Measurements from ENCODE around the gene PMF1. TPM values are rescaled to one million over a fixed set of nuclear protein-coding genes. Genes with fewer than 3 reads are reported as not detected.
A peak's percentile ranks its signal among the peaks of the same experiment; 100 is the strongest.
"Not testable (repeated sequence)": the region's sequence is repeated elsewhere in the genome, so short reads cannot be mapped to it uniquely, and the experiment has no call there.

PMF1 gene
- total RNA-seq, 4 donors from 2014 or later, result 73.3 to 119 (median 89.9) TPM

GRCh38 chr1:156182010-156182779, 30.6 kb upstream of the PMF1 start:
- H3K27ac ChIP-seq; H3K27me3 ChIP-seq; H3K4me3 ChIP-seq; H3K36me3 ChIP-seq; H3K9me3 ChIP-seq; in situ Hi-C loops (cut with MboI; ENCODE audit: low sequenced_read_pairs in 4 of 4); intact Hi-C loops (cut with DNase I; ENCODE audit: low total_unique reads); DNase-seq; H3K4me1 ChIP-seq; ATAC-seq: not testable (repeated sequence)

- intact Hi-C loops (cut with DNase I; ENCODE audit: low total_unique reads); DNase-seq; H3K4me1 ChIP-seq; H3K9me3 ChIP-seq; H3K27ac ChIP-seq; ATAC-seq; H3K4me3 ChIP-seq; H3K27me3 ChIP-seq; H3K36me3 ChIP-seq; in situ Hi-C loops (cut with MboI; ENCODE audit: low sequenced_read_pairs in 4 of 4): not testable (repeated sequence)
Measured at GRCh38 chr1:156186347-156187177, 26.2 kb upstream of the PMF1 start.

- DNase-seq; H3K27ac ChIP-seq; ATAC-seq; H3K36me3 ChIP-seq; H3K4me3 ChIP-seq; H3K27me3 ChIP-seq; intact Hi-C loops (cut with DNase I; ENCODE audit: low total_unique reads); H3K9me3 ChIP-seq; in situ Hi-C loops (cut with MboI; ENCODE audit: low sequenced_read_pairs in 4 of 4): not testable (repeated sequence)
- H3K4me1 ChIP-seq, result peaks cover 12 to 19% of the 10 kb centered on the region in 2 donors
Measured at GRCh38 chr1:156190265-156190664, 22.5 kb upstream of the PMF1 start.

- ATAC-seq, result no peak
- DNase-seq, result no peak
Measured at GRCh38 chr1:156191292-156191964, 21.4 kb upstream of the PMF1 start.

GRCh38 chr1:156193208-156193487, 19.7 kb upstream of the PMF1 start:
- no peak for ATAC-seq
- intact Hi-C loops (cut with DNase I; ENCODE audit: low total_unique reads), result no loop called here
- Histone ChIP-seq H3K9me3 (no peaks in the 10 kb centered on the region), H3K4me3 (peak overlapping the region; percentile 51 to 95 (median 81)), H3K27me3 (no peaks in the 10 kb centered on the region), H3K4me1 (peaks cover 31 to 37% of the 10 kb centered on the region in 2 donors), H3K27ac (peak overlapping the region; percentile 81 to 90 (median 86)), H3K36me3 (no peaks in the 10 kb centered on the region)
- DNase-seq, result no peak
- TF ChIP-seq CTCF (IDR thresholded peaks at IDR 0.05 in 4 of 5, conservative IDR thresholded peaks at IDR 0.05 in 1 of 5) (no peak), POLR2A (IDR thresholded peaks at IDR 0.05) (no peak)
- in situ Hi-C loops (cut with MboI; ENCODE audit: low sequenced_read_pairs in 4 of 4), result no loop called here

More at GRCh38 chr1:156191292-156191964, 21.4 kb upstream of the PMF1 start:
- peaks cover 24 to 31% of the 10 kb centered on the region in 2 donors for H3K4me1 ChIP-seq
- no peak overlapping the region for H3K4me3 ChIP-seq
- H3K27ac ChIP-seq, result peak overlapping the region in 3 of 4 donors; percentile 10 to 43 (median 33)
- no peaks in the 10 kb centered on the region for H3K36me3 ChIP-seq
- no peaks in the 10 kb centered on the region for H3K27me3 ChIP-seq
- TF ChIP-seq CTCF (IDR thresholded peaks at IDR 0.05 in 4 of 5, conservative IDR thresholded peaks at IDR 0.05 in 1 of 5), result no peak
- no peak for TF ChIP-seq POLR2A (IDR thresholded peaks at IDR 0.05)
- intact Hi-C loops (cut with DNase I; ENCODE audit: low total_unique reads) (no loop called here), in situ Hi-C loops (cut with MboI; ENCODE audit: low sequenced_read_pairs in 4 of 4) (no loop called here)
- no peaks in the 10 kb centered on the region for H3K9me3 ChIP-seq

All from gastrocnemius medialis (tissue), 4 donors.